Neutrophil (primary cell): ENCODE results near the gene AKAP6.

Experiments used
- H3K27ac ChIP-seq: fragments of 200-600 bp; sonication (generic); 2 replicates; pipeline ENCODE4 v1.5.1; 2016; ENCODE audit warnings: mild to moderate bottlenecking, moderate library complexity
- H3K27me3 ChIP-seq: fragments of 200-600 bp; sonication (generic); 2 replicates; pipeline ENCODE4 v1.6.0; 2016; ENCODE audit warnings: mild to moderate bottlenecking
- H3K36me3 ChIP-seq: fragments of 200-600 bp; sonication (generic); 2 replicates; pipeline ENCODE4 v1.5.1; 2017
- H3K4me1 ChIP-seq, 2 experiments: fragments of 200-600 bp in 1 of 2; sonication (generic) in 1 of 2; 1 replicate in 1 of 2; 2 replicates in 1 of 2; pipeline versions ENCODE4 v1.5.1 to v1.6.1; 2013 to 2016; ENCODE audit warnings: low read depth in 1 of 2, low read length in 1 of 2, mild to moderate bottlenecking in 1 of 2, moderate library complexity in 1 of 2; ENCODE audit not compliant: control insufficient read depth in 1 of 2, insufficient read depth in 1 of 2
- H3K4me3 ChIP-seq, 2 experiments: fragments of 200-600 bp in 1 of 2; sonication (generic) in 1 of 2; 1 replicate in 1 of 2; 2 replicates in 1 of 2; pipeline ENCODE4 v1.5.1; 2013 to 2016; ENCODE audit warnings: low read depth in 1 of 2, low read length in 1 of 2, mild to moderate bottlenecking in 1 of 2, moderate library complexity in 1 of 2
- H3K9me3 ChIP-seq: fragments of 200-600 bp; sonication (generic); 2 replicates; pipeline ENCODE4 v1.5.1; 2016
- TF ChIP-seq, protein P1 (sequence below): fragments of 200-600 bp; sonication (generic); IDR thresholded peaks from 2 replicates; pipeline ENCODE4 v1.5.1; 2016; ENCODE audit warnings: antibody characterized with exemption

The AKAP6 gene

DNA sequence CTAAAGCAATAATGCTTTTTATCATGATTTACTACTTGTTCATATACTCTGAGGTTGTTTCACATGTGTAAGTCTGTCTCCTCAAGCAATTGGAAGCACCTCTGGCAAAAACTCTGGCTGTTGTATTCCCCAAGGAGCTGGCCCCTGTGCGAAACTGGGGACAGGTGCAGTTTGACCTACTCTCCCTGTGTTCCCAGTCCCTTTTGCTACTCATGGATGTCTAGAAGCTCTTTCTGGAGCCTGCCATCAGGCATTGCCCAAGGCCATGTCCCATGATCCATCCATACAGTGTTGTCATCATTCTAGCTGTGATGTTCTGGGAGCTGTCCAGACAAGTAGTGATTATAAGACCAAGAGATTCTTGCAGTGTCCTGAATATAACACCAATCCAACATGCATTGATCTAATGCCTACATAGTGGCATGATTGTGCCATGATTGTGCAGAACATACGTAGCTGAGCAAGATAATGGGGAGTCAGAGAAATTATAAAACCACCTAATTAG is 14.9 kb downstream of the AKAP6 start:
- Histone ChIP-seq H3K9me3 (no peaks in the 10 kb centered on the region), H3K27me3 (no peaks in the 10 kb centered on the region), H3K27ac (no peak overlapping the region), H3K4me1 (no peaks in the 10 kb centered on the region), H3K4me3 (no peak overlapping the region), H3K36me3 (no peaks in the 10 kb centered on the region)
- TF ChIP-seq, protein P1, sequence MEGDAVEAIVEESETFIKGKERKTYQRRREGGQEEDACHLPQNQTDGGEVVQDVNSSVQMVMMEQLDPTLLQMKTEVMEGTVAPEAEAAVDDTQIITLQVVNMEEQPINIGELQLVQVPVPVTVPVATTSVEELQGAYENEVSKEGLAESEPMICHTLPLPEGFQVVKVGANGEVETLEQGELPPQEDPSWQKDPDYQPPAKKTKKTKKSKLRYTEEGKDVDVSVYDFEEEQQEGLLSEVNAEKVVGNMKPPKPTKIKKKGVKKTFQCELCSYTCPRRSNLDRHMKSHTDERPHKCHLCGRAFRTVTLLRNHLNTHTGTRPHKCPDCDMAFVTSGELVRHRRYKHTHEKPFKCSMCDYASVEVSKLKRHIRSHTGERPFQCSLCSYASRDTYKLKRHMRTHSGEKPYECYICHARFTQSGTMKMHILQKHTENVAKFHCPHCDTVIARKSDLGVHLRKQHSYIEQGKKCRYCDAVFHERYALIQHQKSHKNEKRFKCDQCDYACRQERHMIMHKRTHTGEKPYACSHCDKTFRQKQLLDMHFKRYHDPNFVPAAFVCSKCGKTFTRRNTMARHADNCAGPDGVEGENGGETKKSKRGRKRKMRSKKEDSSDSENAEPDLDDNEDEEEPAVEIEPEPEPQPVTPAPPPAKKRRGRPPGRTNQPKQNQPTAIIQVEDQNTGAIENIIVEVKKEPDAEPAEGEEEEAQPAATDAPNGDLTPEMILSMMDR = no peak

DNA sequence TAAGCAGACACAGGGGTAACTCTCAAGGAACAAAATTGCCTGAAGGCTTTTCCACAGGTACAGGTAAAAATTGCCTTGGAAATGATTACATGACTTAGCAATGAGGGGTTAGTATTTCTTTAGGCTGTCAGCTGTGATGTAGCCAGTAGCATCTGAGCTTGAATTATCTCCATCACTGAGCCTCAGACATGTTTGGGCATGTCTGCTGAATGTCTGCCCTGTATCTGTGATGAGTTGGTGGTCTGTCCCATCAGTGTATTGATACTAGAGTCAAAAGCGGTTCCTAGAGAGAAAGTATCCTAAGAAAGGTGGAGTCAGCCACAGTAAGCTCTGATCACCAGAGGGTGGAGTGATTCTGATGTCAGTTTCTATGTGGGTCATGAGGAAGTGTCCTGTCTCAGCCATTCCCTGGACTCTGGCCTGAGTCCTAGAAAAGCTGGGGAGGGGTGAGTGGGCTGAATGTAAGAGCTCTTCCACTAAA is 16.3 kb downstream of the AKAP6 start:
- Histone ChIP-seq H3K36me3 (no peaks in the 10 kb centered on the region), H3K4me3 (no peak overlapping the region), H3K27me3 (no peaks in the 10 kb centered on the region), H3K4me1 (no peaks in the 10 kb centered on the region), H3K9me3 (no peaks in the 10 kb centered on the region), H3K27ac (no peak overlapping the region)
- TF ChIP-seq, protein P1 = no peak

DNA sequence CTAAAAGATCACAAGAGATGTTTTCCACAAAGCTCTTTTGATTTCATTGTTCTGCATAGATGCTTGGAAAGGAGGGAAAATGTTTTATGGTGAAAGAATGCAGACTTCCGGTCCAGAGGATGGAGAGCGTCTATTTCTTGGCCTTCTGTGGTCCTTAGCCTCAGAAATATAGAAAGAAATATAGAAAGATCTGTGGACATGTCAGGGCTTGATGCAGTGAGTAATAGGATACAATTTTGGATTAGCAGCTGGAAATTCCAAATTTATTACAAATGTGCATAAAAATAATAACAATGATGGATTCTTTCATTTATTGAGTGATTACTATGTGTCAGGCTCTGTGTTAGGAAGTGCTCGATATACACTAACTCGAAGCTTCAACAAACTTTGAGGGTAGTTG is 20.2 kb downstream of the AKAP6 start:
- Histone ChIP-seq H3K27me3 (no peaks in the 10 kb centered on the region), H3K36me3 (no peaks in the 10 kb centered on the region), H3K4me1 (no peaks in the 10 kb centered on the region), H3K4me3 (no peak overlapping the region), H3K27ac (no peak overlapping the region), H3K9me3 (no peaks in the 10 kb centered on the region)
- TF ChIP-seq, protein P1 = no peak

DNA sequence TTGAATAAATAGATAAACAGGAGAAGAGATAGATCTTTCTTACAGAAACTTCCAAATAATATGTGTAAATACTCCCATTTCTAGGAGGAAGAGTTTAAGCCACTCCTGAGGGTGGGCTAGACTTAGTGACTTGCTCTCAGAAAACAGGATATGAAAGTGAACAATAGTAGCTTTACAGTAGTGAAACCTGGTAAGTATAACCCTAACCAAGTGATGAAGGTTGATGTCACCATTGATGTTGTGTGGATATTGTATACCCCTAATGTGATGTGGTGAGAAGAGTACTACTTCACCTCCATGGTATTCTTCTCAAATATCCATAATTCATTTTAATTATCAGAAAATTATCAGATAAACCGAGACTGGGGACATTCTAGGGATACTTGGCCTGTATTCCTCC is 20.9 kb downstream of the AKAP6 start:
- Histone ChIP-seq H3K9me3 (no peaks in the 10 kb centered on the region), H3K27me3 (no peaks in the 10 kb centered on the region), H3K4me1 (no peaks in the 10 kb centered on the region), H3K27ac (no peak overlapping the region), H3K4me3 (no peak overlapping the region), H3K36me3 (no peaks in the 10 kb centered on the region)
- TF ChIP-seq, protein P1 = no peak

DNA sequence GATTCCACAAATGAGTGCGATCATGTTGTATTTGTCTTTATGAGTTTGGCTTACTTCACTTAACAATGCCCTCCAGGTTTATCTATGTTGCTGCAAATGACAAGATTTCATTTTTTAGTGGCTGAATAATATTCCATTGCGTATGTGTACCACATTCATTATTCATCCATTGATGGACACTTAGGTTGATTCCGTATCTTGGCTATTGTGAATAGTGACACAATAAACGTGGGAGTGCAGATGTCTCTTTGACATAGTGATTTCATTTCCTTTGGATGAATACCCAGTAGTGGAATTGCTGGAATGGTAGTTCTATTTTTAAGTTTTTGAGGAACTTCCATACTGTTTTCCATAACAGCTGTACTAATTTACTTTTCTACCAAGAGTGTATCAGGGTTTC is 23.5 kb downstream of the AKAP6 start:
- TF ChIP-seq, protein P1 = no peak
- H3K4me1 ChIP-seq = no peaks in the 10 kb centered on the region
- H3K27ac ChIP-seq = no peak overlapping the region
- H3K27me3 ChIP-seq = no peaks in the 10 kb centered on the region
- no peaks in the 10 kb centered on the region for H3K36me3 ChIP-seq
- H3K4me3 ChIP-seq = no peak overlapping the region
- H3K9me3 ChIP-seq = no peaks in the 10 kb centered on the region

DNA sequence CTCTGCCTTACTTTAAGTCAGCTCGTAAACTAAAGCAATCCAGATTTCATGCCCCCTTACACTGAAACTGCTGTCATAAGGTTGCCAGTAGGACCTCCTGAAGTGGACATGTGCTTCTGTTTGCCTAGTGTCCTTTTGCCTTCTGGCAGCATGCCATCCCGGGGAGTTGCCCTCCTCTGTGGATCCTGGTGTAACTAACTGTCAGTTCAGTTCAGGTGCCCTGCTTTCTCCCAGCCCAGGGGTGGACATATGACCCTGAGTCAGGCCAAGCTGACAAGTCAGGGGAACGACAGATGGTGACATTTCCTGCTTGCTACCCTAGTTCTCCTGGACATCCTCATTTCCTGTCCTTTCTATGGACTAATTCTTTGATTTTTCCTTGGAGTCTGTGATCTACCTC is 25.6 kb downstream of the AKAP6 start:
- H3K27ac ChIP-seq = no peak overlapping the region
- H3K27me3 ChIP-seq = no peaks in the 10 kb centered on the region
- no peaks in the 10 kb centered on the region for H3K36me3 ChIP-seq

More for the DNA sequence above, 25.6 kb downstream of the AKAP6 start:
- no peaks in the 10 kb centered on the region for H3K9me3 ChIP-seq
- no peaks in the 10 kb centered on the region for H3K4me1 ChIP-seq
- H3K4me3 ChIP-seq = no peak overlapping the region
- TF ChIP-seq, protein P1 = no peak
